PC-9 (cell line): ENCODE results near the gene LIN7A.

Source experiments
- CTCF ChIP-seq: fragments of 200-600 bp; sonication (generic); conservative IDR thresholded peaks from 2 replicates; pipeline ENCODE4 v1.6.1; 2017; ENCODE audit warnings: mixed run types, antibody characterized with exemption, mild to moderate bottlenecking, moderate library complexity
- EZH2 ChIP-seq: fragments of 200-600 bp; sonication (generic); IDR thresholded peaks from 2 replicates; pipeline ENCODE4 v1.8.0; 2017; ENCODE audit warnings: antibody characterized with exemption, low read depth

GRCh38 chr12:80861641-80862378 is 75.9 kb downstream of the LIN7A start:
- no peak for TF ChIP-seq CTCF
- TF ChIP-seq EZH2 = no peak
